Subcutaneous adipose tissue (tissue), 4 donors: ENCODE measurements around the gene ACE. TPM values are rescaled to one million over a fixed set of nuclear protein-coding genes. Genes with fewer than 3 reads are reported as not detected.

Experiments
- CTCF ChIP-seq: fragments of 450-650 bp; IDR thresholded peaks from one replicate; pipeline ENCODE4 v1.5.1; 2016; ENCODE audit warnings: low read depth, mild to moderate bottlenecking, control low read depth, antibody characterized with exemption, moderate library complexity
- total RNA-seq, 4 donors: library from RNA; depleted of rRNA; stranded (reverse); fragments of >200 nt; gene quantifications; one replicate each; pipeline ENCODE4 v1.1.0, GENCODE V29; 2016

Gene ACE
- total RNA-seq, 4 donors from 2014 or later: 5.7 to 95.2 (median 16.8) TPM

- no peak for TF ChIP-seq CTCF
Measured at GRCh38 chr17:63544467-63545301, 67.8 kb downstream of the ACE start.

- no peak for TF ChIP-seq CTCF
Measured at GRCh38 chr17:63546308-63547082, 69.6 kb downstream of the ACE start.

- TF ChIP-seq CTCF: no peak
Measured at GRCh38 chr17:63547083-63547523, 70.2 kb downstream of the ACE start.

Other genes with a start within 250 kb of the ACE start
- 10 to 100 TPM; 12.7 to 17.9 (median 14.1) TPM for gene CYB561, start 30.8 kb upstream of the ACE start, total RNA-seq
- gene KCNH6, start 46.3 kb downstream of the ACE start, total RNA-seq: not detected
- gene DCAF7, start 73.4 kb downstream of the ACE start, total RNA-seq: 10 to 100 TPM; 17.9 to 32.8 (median 23.9) TPM
- 10 to 100 TPM; 10.2 to 17.7 (median 14.6) TPM for gene TACO1, start 123.8 kb downstream of the ACE start, total RNA-seq
- gene MAP3K3, start 145.4 kb downstream of the ACE start, total RNA-seq: 10 to 100 TPM; 37.7 to 80.8 (median 62.0) TPM
- 10 to 100 TPM in 1 of 4 donors, 1 to 10 TPM in 3; 1.3 to 17.8 (median 6.0) TPM for gene LIMD2, start 223.1 kb downstream of the ACE start, total RNA-seq